NCI-H1092 treated with DMSO at 0.1 percent for 48 hours (cell line): ENCODE results near the gene MN1.

Experiments
- DNase-seq: peaks from one replicate; lab custom pipeline; 2025; lab: John Stamatoyannopoulos, UW

MN1 gene

DNA sequence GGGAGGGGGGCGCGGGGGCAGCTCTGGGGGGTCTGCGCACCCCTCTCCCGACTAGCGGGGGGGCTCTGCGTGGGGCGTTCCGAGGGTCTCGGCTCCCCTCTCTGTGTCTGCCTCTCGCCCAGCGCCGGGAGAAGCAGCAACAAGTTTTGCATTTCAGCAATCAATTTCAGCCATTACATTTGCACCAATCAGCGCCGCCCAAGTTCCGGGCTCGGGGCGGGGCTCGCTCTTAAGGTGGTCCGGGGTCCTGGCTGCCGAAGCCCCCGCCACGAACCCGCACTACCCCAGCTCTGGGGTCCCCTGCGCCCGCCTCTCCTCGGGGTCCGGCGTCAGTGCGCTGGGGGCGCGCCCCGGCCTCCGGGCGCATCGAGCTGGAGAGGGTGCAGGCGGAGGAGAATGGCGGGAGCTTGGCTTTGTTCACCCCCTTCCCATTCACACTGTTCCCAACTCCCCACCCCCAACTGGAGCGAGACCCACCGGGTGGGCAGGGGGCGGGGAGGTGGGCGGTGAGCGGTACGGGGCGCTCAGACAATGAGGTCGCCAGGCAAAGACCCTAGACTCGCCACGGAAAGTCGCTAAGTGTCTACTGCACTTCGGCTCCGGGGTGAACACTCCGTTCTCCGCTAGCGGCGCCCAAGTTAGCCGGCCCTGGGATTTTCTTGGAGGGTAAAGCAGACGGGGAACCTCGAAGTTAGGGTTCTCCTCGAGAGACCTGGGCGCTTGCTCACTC is at the start of gene MN1:
MN1 (minus strand) TSS at position 141 of the 730 bp plus-strand sequence. CDS start 1,213 bp downstream, outside the sequence.
- DNase-seq = peak; percentile 15

DNA sequence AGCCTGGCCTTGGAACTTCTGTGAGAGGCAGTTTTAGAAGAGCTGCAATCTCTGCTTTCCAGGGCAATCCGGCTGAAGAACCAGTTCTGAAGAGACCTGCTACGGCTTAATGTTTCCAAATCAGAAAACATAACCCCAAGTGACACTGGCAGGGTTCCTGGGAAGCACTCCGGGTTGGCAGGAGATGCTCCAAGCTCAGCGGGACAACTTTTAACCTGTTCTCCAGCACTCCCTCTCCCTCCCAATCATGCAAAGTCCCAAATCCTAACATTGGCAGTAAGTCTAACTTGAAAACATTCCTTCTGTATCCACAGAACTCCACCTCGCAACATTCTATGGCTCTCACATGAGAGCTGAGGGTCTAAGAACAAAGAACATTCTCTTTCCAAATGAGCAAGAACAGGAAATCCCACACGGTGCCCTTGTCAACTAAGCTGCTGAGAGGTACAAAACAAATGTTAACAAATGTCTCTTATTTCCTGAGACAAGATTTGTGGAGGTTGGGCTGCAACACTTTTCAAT is 48.5 kb upstream of the MN1 start:
- no peak for DNase-seq

DNA sequence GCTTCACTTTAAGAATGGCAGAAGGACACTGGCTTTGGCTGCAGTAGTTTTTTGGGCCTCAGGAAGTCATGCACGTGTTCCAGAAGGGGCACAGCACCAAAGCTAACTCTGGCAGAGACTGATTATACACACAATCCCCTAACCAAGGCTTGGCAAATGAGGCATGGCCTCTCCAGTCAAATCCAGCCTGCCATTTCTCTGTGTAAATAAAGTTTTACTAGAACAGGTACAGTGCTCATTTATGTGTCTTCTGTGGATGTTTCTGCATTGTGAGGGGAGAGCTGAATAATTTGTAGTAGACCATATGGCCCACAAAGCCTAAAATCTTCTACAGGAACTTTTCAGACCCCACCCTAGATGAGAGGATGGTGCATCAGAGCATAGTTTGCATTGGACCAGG is 46.4 kb upstream of the MN1 start:
- no peak for DNase-seq

DNA sequence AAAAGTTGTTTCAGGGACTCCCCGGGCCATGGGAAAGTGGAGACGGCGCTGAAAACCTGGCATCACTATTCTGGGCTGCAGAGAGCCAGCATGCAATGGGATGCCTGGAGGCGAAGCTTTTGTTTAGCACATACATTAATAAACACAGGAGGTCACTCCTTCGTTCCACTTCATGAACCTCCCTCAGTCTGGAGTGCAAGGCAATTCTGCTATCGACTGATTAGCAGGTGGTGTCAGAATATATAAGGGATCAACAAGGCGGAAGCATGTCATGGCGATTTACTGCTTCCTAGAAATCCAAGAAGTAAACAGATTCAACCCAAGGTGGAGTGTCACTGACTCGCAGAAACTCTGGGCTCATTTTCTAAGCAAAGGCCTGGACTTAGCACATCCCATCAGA is 45.4 kb upstream of the MN1 start:
- DNase-seq = no peak

DNA sequence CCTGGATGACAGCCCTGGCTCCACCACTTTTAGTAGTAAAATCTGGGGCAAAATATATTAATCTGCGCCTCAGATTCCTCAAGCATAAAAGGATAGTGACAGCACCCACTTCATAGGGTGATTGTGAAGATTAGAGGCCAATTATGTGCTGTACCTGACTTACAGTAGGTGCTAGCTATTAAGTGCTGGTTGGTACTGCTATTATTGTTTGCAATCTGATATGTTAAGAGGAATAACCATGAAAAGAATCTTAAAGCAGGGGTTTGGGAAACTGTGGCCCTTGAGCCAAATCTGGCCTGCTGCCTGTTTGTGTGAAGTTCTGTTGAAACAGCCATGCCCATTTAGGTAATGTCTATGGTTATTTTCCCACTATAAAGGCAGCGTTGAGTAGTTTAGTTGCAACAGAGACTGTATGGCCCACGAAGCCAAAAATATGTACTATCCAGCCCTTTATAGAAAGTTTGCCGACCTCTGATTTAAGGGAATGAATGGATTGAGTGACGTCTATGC is 44.7 kb upstream of the MN1 start:
- DNase-seq = no peak

DNA sequence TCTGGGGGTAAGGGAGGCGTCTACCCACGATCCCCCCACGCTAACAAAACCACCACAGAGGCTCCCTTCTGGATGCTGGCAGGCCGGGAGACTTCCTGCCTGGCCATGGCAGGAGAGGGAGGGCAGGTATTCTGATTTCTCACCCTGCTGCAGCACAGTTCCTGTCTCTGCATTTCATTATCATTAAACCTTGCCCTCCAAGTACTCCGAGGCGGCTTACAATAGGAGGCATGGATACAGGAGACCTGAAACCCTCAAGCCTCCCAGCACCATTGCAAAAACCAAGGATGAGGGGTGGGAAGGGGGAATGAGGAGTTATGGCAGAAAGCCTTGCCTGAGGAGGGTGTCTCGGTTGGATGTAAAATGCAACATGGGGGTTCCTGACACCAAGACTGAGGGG is 44.1 kb upstream of the MN1 start:
- DNase-seq = no peak

DNA sequence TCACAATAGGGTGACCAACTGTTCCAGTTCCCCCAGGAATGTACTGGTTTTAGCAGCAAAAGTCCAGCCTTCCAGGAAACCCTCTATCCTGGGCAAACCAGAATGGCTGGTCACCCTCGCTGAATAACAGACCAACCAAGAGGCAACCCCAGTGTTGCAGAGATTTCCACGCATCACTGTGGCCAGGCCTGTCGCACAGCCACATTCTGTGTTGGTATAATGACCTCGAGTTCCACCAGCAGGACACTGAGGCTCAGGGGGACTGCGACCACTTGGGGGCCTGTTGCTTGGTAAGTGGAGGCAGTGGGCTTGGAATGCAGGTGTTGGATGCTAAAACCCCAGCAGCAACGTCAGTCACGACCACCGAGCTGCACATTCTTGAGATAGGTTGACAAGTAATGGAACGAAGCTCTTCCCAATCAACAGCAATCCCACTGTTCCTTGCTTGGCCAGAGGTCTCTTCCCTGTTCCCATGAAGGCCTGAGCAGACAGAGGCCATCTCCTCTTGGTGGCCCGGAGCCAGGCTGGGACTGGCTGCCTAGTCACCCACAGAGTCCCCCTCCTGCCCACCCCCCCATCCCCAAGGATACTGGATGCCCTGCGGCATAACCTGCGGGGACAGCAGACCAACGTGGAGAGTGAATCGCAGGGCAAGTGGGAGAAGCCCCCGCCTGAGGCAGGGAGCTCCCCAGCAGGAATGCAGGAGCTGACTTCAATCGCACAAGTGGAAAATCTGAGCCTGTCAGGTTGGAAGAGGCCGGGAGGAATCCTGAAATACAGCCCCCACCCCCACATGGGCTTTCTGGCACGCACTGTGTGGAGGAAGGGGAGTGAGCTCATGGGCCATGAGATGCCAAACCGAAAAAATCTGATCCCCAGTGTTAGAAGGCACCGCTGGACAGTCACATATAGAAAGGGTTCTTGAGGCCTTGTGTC is 43.4 kb upstream of the MN1 start:
- DNase-seq = no peak

DNA sequence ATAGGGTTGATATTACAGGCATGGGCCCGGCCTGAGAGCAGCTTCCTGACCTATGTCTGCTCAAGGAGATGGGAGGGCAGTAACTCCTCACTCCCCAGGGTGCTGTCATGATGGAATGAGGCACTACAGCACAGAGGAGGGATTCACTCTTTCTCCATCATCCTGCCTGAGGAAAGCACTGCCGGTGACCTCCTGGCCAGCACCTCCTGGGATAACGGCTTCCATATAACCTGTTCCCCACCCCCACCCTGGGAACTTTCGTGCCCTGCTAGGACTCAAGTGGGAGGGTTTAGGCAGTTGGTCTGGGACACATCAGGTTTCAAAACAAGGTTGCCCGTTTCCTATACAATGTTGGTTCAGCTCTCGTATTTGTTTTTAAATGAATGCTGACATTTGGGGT is 42.7 kb upstream of the MN1 start:
- DNase-seq = no peak

DNA sequence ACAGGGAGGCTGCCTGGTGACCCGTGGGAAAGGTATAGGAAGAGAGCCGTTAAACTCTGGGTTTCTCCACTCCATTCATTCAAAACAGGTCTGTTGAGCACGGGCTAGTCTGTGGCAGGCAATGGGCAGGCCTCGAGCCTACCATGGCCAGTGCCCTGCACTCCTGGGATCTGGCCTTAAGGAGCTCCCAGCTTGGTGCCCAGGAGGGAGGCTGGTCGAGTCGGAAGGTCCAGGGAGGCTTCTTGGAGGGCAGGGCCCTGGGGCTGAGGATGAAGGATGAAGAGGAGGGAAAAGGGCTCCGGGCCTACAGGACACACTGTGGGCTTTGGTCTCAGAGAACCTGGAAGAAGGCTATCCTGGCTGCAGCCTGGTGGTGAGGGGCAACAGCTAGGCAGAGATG is 41.9 kb upstream of the MN1 start:
- DNase-seq = no peak

DNA sequence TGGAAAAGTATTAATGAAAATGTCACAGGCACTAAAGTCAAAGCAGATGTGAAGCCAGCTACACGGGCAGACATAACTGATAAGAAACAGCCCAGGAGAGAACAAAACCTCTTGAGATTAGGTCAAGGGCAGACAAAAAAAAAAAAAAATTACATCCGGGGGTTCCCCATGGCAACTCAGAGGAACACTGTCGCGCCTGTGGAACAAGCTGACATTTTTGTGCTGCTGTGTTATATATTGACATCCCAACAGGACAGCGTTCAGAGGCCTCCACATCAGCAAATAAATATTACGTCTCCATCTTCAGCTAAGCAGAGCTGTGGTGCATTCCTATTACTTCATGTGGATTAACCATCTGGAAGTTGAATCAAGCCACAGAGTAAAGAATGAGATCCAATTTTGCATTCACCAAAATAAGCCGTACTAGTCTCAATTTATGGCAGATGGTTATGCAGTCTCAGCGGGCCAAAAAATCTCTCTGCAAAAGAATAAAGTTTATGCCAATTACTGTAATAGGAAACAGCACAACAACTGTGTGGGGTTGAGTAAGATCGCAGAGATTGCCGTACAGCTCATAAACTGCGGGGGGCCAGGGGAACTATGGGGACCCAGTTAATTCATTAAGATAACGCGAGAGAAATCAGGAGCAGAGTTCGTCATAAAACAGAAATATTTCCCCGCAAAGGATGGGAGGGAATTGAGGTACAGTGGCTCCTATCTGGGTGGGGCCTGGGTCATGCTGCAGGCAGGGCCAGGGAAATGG is 41.3 kb upstream of the MN1 start:
- DNase-seq = no peak

DNA sequence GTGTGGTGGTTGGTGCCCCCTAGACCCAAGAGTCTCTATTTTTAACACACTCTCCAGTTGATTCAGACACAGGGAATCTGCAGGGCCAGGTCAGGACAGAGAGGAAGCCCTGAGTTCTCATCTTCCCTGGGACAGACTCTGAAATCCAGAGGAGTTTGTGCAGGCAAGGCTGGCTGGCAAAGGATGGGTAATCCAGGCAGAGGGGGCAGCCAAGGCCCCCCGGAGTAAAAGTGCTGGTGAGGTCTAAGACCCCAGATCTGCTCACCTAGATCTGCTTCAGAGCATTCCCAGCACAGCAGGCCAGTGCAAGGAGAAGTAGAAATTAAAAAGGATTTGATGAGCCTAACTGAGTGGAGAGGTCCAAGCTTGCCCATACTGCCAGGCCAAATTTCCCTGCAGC is 40.6 kb upstream of the MN1 start:
- no peak for DNase-seq

DNA sequence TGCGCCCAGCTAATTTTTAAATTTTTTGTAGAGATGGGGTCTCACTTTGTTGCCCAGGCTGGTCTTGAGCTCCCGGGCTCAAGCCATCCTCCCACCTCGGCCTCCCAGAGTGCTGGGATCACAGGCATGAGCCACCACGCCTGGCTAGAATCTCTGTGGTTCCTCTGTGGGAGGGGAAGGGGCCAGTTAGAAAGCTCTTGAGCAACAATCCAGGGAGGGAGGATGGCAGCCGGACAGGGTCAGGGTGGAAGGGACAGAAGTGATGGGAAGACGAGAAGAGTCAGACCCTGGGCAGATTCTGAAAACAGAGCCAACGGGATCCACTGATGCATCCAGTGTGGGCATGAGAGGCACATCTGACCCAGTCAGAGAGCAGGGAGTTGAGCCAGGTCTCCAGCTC is 38.9 kb upstream of the MN1 start:
- DNase-seq = no peak

DNA sequence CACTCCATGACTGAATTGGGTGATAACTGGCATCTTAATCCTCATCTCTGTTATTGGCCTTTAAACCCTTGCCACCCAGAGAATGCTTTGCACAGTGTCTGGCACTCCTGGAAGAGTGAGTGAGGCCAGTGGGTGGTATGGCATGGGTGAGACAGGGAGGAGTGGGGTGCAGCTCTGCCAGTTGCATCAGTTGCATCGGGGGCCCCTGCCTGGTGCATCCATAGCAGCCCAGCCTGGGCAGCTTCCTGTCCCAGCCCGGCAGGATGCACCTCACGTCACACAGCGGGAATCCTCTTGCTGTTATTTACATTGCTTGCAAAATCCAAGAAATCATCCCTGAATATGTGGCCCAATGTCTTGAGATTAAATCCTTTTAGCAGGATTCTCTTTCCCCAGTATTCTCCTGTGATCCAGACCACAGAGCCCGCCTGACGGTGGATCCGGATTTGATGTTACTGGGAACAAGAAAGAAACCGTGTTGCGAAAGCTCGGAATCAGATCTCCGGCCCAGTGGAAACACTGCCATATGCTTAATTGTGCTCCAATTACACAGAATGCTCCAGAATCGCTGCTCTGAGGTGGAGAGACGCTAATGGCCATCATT is 37.6 kb upstream of the MN1 start:
- DNase-seq = no peak

DNA sequence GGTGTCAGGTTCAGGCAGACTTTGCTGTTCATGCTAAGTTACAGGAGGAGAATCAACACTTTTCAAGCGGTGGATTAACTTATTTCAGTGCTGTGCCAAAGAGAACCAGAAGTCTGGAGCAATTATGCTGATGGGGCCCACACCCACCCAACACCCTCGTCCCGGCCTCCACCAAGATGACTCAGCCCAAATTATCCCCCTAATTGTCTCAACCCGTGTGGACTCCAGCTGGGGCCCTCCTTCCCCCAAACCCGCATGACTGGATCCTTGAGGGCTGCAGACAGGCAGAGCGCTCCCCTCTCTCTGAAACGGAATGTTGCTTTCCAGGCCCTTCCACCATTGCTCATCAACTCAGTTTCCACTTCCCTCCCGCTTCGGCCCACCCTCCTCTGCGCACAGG is 34.6 kb upstream of the MN1 start:
- DNase-seq = no peak

DNA sequence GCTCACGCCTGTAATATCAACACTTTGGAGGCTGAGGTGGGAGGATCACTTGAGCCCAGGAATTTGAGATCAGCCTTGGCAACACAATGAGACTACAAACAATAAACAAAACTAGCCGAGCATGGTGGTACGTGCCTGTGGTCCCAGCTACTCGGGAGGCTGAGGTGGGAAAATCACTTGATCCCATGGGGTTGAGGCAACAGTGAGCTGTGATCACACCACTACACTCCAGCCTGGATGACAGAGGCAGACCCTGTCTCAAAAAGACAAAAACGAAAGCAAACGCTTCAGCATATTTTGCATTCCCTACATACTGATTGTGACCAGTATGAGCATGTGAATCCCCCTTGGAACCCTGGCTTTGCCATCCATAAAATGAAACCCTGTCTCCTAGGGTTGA is 33.9 kb upstream of the MN1 start:
- no peak for DNase-seq

DNA sequence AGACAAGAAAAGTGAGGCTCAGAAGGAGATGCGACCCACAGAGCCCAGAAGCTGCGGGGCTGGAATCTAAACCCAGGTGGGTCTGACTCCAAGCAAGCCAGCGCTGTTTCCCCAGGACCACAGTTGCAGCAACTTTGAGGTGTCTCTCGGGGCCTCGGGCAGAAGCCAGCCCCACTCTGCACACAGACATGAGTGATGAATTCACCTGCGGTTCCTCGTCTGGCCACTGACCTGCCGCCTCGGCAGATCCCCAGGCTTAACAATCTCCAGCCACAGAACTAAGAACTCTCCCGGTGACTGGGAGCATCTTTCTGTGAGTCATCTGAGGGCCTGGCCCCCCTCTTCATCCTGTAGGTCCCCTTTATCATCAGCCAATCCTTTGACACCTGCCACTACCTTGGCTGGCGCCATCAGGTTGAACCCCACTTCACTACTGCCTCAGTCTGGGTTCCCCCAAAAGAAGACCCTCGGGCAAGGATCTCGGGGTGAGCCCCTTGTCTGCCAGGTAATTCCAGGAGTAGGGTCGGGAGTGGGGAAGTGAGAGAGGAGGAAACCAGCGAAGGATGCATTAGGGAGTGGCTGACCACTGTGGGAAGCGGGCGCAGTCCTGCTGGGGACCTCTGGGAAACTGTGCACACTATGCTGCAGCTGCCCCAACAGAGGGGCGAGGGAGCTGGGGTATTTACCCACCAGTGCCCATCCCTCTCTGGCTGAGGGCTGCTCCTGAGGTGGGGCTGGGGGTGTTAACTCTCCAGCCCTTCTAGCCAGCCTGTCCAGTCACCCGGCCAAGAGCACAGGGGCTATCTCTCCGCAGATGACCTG is 33.0 kb upstream of the MN1 start:
- DNase-seq = no peak

DNA sequence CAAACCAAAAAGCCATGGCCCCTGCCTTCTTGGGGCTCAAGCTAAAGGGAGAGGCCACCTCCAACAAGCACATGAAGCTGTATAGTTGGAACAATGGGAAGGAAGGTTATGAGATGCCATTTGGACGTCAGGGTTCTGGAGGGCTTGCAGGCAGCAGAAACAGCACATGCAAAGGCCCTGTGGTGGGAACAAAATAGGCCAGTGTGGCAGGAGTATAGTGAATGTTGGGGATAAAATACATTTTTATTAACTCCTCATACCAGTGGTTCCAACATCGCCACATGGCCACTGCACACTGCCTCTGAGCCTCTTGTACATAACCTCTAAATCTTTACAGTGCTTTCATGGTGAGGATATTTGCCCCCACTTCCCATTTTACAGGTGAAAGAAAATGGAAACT is 32.2 kb upstream of the MN1 start:
- DNase-seq = no peak

DNA sequence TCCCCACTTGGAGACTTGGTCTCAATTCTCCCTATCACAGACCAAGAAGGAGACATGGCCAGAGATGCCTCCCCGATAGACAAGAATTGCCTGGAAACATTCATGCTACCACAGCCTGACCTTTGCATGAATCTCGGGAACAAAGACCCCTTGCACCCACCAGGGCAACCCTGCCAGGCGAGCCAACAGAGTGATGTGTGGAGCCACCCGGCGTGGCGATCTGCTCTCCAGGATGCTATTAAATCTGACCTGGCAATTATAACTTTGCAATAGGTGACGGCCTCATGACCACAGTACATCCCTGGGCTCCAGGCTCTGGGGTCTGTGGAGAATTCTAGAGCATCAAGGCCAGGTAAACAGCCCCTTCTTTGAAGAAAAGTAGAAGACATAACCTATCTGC is 31.1 kb upstream of the MN1 start:
- no peak for DNase-seq

DNA sequence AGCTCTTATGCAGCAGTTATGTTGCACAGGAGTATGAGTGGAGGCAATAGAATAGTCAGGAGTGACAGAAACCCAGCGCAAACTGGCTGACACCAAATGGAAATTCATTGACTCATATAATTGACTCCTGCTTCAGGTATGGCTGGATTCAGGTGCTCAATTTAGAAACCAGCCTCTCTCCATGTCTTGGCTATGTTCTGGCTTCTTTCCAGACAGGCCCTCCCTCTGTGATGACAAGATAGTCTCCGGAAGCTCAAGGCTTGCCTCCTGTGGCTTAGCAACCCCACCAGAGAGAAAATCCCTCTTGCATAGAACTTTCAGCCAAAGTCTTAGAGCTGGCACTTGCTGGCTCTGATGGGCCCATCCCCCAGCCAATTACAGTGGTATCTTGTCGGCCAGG is 28.1 kb upstream of the MN1 start:
- no peak for DNase-seq

DNA sequence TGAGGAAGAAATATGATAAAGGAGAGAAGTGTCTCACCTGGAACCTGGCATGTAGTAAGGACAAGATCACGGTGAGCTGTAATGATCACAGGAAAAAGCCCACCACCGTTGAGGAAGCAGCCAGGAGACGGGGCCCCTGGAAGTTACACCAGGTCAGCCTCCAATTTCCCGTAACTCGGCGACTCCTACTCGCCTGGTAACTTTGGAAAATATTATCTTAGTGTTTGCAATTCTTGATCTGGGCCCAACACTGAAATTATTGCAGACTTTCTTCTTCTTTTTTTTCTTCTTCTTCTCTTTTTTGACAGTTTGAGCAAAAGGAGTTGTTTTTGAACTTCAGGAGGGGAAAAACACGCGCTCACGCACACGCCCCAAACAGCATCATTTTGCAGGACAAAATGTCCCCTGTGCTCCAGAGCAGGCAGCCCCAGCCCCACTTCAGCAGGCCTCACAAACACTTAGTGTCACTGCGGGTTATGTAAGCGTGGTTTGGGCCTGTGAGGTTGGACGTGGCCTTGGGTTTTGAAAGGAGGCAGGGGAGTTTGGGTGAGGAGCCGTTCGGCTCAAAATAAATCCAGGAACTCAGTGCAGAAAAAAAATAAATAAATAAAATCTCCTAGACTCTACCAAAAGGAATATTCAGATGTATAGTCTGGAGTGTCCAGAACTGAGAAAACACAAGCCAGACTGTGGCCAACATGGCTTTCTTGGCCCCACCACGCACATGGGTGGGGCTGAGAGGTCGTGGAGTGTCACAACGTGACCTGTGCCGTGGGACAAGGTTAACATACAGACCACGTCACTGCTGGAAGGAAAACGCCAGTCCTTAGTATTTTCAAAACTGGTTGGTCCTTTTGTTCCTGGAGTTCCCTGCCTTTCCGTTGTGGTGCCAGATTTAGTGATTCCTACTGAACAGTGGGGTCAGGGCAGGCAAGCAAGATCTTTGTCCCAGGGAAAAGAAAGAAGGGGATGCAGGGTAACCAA is 26.3 kb upstream of the MN1 start:
- DNase-seq = no peak
